ENCODE measurements around the gene OR5AU1. TPM values are rescaled to one million over a fixed set of nuclear protein-coding genes. Genes with fewer than 3 reads are reported as not detected.
A peak's percentile ranks its signal among the peaks of the same experiment; 100 is the strongest.

OR5AU1 gene
- total RNA-seq, 1 experiment from 2014 or later, result not detected

DNA sequence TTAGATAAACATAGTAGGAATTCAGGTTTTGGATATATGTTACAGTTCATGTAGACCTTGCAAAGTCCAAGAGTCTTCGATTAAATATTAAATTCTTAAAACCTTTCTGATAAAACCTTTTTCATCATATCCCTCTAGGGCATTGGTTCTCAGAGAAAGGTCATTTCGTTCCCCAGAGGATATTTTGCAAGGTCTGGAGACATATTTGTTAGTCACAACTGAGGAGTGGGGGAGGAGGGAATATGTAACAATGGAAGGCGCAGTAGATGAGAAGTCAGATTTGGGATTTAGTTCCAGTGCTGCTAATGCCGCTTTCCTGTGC lies 49.7 kb downstream of the OR5AU1 start:
- Histone ChIP-seq H3K79me1 (ENCODE audit: insufficient read depth, low read depth, low read length, poor library complexity, severe bottlenecking) (no peaks in the 10 kb centered on the region), H2BK120ac (ENCODE audit: low read depth, low read length, poor library complexity, severe bottlenecking) (no peak overlapping the region), H4K8ac (replicated peaks; ENCODE audit: insufficient read length, low read depth, low read length) (no peak overlapping the region), H3K23me2 (ENCODE audit: insufficient read length, low read depth, low read length, poor library complexity, severe bottlenecking) (peaks cover 18% of the 10 kb centered on the region), H3K14ac (ENCODE audit: insufficient read depth, low read length) (no peak overlapping the region), H3K23ac (ENCODE audit: insufficient read length, low read depth, low read length) (no peak overlapping the region), H3K9me3 (ENCODE audit: control insufficient read depth, low read depth, low read length) (no peaks in the 10 kb centered on the region), H3K4ac (ENCODE audit: low read depth, low read length) (no peak overlapping the region), H3K4me2 (ENCODE audit: insufficient read depth, insufficient read length, low read length) (no peak overlapping the region), H3K4me1 (ENCODE audit: insufficient read depth, low read length) (peaks cover 14% of the 10 kb centered on the region; the same call in 1 of the 2 replicates), H3K56ac (ENCODE audit: insufficient read length, low read depth, low read length) (no peak overlapping the region), H4K91ac (ENCODE audit: insufficient read length, low read depth, low read length) (no peak overlapping the region), H3T11ph (ENCODE audit: low read length) (no peak overlapping the region), H3K27me3 (ENCODE audit: insufficient read depth, low read length) (no peaks in the 10 kb centered on the region), H4K5ac (ENCODE audit: insufficient read length, low read depth, low read length) (no peak overlapping the region), H2AFZ (ENCODE audit: low read length) (no peak overlapping the region), H2BK15ac (ENCODE audit: low read depth, low read length) (no peak overlapping the region), H2BK5ac (ENCODE audit: insufficient read length, low read length) (no peak overlapping the region), H4K20me1 (ENCODE audit: control insufficient read depth, insufficient read depth, insufficient read length) (peaks cover 3% of the 10 kb centered on the region), H3K9ac (ENCODE audit: extremely low read depth, insufficient read length, low read length) (no peak overlapping the region), H2BK12ac (ENCODE audit: insufficient read length, low read depth, low read length) (no peak overlapping the region), H2BK20ac (ENCODE audit: low read depth, low read length, poor library complexity, severe bottlenecking) (no peak overlapping the region), H3K18ac (ENCODE audit: insufficient read length, low read depth, low read length) (no peak overlapping the region), H2AK5ac (ENCODE audit: insufficient read length, low read length) (no peak overlapping the region), H3K79me2 (ENCODE audit: insufficient read depth, low read length) (no peaks in the 10 kb centered on the region; the same call in 1 of the 2 replicates), H3K27ac (ENCODE audit: insufficient read length, low read depth, low read length) (no peak overlapping the region)
- no peak for DNase-seq
- Mint-ChIP-seq H3K9me3 (no peaks in the 10 kb centered on the region), H3K27me3 (ENCODE audit: low read depth) (no peaks in the 10 kb centered on the region; the same call in 1 of the 2 replicates), H3K4me1 (peaks cover 56 to 69% of the 10 kb centered on the region in 2 experiments), H3K27ac (no peak overlapping the region; a peak in 1 of 7 replicates), H3K4me3 (peak overlapping the region in 1 of 2 experiments; percentile 18; a peak in 1 of 5 replicates), H3K36me3 (ENCODE audit: insufficient read depth in 1 of 3, low read depth in 3 of 3) (0 out of 7 replicates have a peak, but pooled peaks cover 0 to under 1% (median 0%) of the 10 kb centered on the region in 3 experiments)
- WGBS (ENCODE audit: extremely low coverage, insufficient read length, low lambda C conversion rate), result no CpG with 5 or more reads among the region's 4 CpGs
- TF ChIP-seq, protein P1, sequence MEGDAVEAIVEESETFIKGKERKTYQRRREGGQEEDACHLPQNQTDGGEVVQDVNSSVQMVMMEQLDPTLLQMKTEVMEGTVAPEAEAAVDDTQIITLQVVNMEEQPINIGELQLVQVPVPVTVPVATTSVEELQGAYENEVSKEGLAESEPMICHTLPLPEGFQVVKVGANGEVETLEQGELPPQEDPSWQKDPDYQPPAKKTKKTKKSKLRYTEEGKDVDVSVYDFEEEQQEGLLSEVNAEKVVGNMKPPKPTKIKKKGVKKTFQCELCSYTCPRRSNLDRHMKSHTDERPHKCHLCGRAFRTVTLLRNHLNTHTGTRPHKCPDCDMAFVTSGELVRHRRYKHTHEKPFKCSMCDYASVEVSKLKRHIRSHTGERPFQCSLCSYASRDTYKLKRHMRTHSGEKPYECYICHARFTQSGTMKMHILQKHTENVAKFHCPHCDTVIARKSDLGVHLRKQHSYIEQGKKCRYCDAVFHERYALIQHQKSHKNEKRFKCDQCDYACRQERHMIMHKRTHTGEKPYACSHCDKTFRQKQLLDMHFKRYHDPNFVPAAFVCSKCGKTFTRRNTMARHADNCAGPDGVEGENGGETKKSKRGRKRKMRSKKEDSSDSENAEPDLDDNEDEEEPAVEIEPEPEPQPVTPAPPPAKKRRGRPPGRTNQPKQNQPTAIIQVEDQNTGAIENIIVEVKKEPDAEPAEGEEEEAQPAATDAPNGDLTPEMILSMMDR (conservative IDR thresholded peaks at IDR 0.05), result no peak

Data from H9 (cell line).